Mucosa of rectum (tissue), 2 donors: ENCODE measurements around the gene SDK1.
A peak's percentile ranks its signal among the peaks of the same experiment; 100 is the strongest.

Source experiments
- H3K27ac ChIP-seq, 2 donors: one replicate each; pipeline ENCODE4 v1.7.0; 2013; ENCODE audit warnings: inconsistent platforms in 2 of 2, low read depth in 2 of 2, low read length in 2 of 2
- H3K27me3 ChIP-seq, 2 donors: one replicate each; pipeline ENCODE4 v1.7.0; 2013; ENCODE audit warnings: low read length in 2 of 2; ENCODE audit not compliant: control insufficient read depth in 2 of 2, insufficient read depth in 2 of 2
- H3K36me3 ChIP-seq, 2 donors: one replicate each; pipeline ENCODE4 v1.7.0; 2013; ENCODE audit warnings: low read length in 2 of 2; ENCODE audit not compliant: control insufficient read depth in 2 of 2, insufficient read depth in 2 of 2
- H3K4me1 ChIP-seq, 2 donors: one replicate each; pipeline ENCODE4 v1.7.0; 2013; ENCODE audit warnings: low read length in 2 of 2, mild to moderate bottlenecking in 1 of 2; ENCODE audit not compliant: control insufficient read depth in 2 of 2, insufficient read depth in 2 of 2
- H3K4me3 ChIP-seq, 2 donors: one replicate each; pipeline ENCODE4 v1.7.0; 2013; ENCODE audit warnings: low read length in 2 of 2
- H3K9ac ChIP-seq, 2 donors: one replicate each; pipeline ENCODE4 v1.7.0; 2013; ENCODE audit warnings: low read length in 2 of 2, low read depth in 1 of 2, mild to moderate bottlenecking in 1 of 2
- H3K9me3 ChIP-seq, 2 donors: one replicate each; pipeline ENCODE4 v1.7.0; 2013; ENCODE audit warnings: low read length in 2 of 2; ENCODE audit not compliant: control insufficient read depth in 2 of 2
- donor health status: healthy.
- donor health status: Normal muscosa, but diverticular disease.

SDK1 gene

DNA sequence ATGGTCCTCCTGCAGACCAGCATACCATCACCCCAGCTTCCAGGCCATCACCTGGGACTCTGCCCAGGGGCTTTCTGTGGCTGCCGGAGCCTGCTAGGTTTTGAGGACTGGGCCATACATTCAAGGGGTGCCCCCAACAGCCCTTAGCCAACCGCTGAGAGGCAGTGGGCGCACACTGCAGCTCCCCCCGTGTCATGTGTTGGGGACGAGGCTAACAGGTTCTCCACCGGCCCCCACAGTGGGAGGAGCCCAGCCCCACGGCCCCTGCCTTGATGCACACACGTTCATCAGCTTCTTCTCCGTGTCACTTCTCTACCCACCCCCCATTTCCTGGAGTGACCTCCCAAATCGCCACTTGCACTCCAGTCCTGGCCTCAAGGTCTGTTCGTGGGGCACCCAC lies 837.8 kb downstream of the SDK1 start:
- H3K4me3 ChIP-seq: no peak overlapping the region
- H3K27me3 ChIP-seq: no peaks in the 10 kb centered on the region
- H3K9ac ChIP-seq: no peak overlapping the region
- H3K9me3 ChIP-seq: no peaks in the 10 kb centered on the region
- no peak overlapping the region for H3K27ac ChIP-seq
- no peaks in the 10 kb centered on the region for H3K4me1 ChIP-seq
- no peaks in the 10 kb centered on the region for H3K36me3 ChIP-seq

GRCh38 chr7:4139656-4140625 lies 838.9 kb downstream of the SDK1 start:
- Histone ChIP-seq H3K9me3 (no peaks in the 10 kb centered on the region), H3K27me3 (no peaks in the 10 kb centered on the region), H3K4me3 (no peak overlapping the region), H3K36me3 (no peaks in the 10 kb centered on the region), H3K4me1 (peaks cover 0 to 5% of the 10 kb centered on the region in 2 donors), H3K9ac (no peak overlapping the region), H3K27ac (no peak overlapping the region)

DNA sequence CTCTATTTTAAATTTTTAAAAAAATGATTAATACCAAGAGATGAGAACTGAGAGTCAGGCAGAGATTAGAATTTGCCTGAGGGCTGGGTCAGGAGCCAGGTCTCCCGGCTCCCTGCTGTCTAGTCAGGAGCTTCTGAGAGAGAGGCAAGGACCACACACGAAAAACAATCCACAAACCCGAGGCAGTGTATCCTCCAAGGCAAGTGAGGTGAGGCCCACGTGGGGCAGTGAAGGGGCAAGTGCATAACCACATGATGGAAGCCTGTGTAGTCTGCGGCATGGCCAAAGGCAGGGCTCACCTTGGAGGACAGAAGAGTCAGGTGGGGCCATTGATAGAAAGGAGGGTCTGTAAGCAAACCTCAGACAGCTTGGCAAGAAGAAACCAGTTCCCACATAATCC lies 839.9 kb downstream of the SDK1 start:
- peaks cover 0 to 5% of the 10 kb centered on the region in 2 donors for H3K4me1 ChIP-seq
- H3K9me3 ChIP-seq: no peaks in the 10 kb centered on the region
- H3K9ac ChIP-seq: no peak overlapping the region
- no peak overlapping the region for H3K27ac ChIP-seq
- no peak overlapping the region for H3K4me3 ChIP-seq
- no peaks in the 10 kb centered on the region for H3K36me3 ChIP-seq
- no peaks in the 10 kb centered on the region for H3K27me3 ChIP-seq

- H3K36me3 ChIP-seq: no peaks in the 10 kb centered on the region
- no peak overlapping the region for H3K4me3 ChIP-seq
- H3K9ac ChIP-seq: no peak overlapping the region
- H3K27me3 ChIP-seq: no peaks in the 10 kb centered on the region
- peaks cover 0 to 5% of the 10 kb centered on the region in 2 donors for H3K4me1 ChIP-seq
- no peak overlapping the region for H3K27ac ChIP-seq
- no peaks in the 10 kb centered on the region for H3K9me3 ChIP-seq
Observed at GRCh38 chr7:4143006-4143405, 842.0 kb downstream of the SDK1 start.

- Histone ChIP-seq H3K36me3 (no peaks in the 10 kb centered on the region), H3K9ac (no peak overlapping the region), H3K9me3 (no peaks in the 10 kb centered on the region), H3K4me1 (peaks cover 0 to 5% of the 10 kb centered on the region in 2 donors), H3K4me3 (no peak overlapping the region), H3K27me3 (no peaks in the 10 kb centered on the region), H3K27ac (no peak overlapping the region)
Observed at GRCh38 chr7:4143511-4144171, 842.6 kb downstream of the SDK1 start.

- Histone ChIP-seq H3K9me3 (no peaks in the 10 kb centered on the region), H3K4me1 (peaks cover 0 to 5% of the 10 kb centered on the region in 2 donors), H3K27ac (no peak overlapping the region), H3K36me3 (no peaks in the 10 kb centered on the region), H3K27me3 (no peaks in the 10 kb centered on the region), H3K4me3 (peak overlapping the region in 1 of 2 donors; percentile 11), H3K9ac (no peak overlapping the region)
Observed at GRCh38 chr7:4144172-4144701, 843.2 kb downstream of the SDK1 start.

GRCh38 chr7:4144811-4145510 lies 843.9 kb downstream of the SDK1 start:
- no peak overlapping the region for H3K27ac ChIP-seq

DNA sequence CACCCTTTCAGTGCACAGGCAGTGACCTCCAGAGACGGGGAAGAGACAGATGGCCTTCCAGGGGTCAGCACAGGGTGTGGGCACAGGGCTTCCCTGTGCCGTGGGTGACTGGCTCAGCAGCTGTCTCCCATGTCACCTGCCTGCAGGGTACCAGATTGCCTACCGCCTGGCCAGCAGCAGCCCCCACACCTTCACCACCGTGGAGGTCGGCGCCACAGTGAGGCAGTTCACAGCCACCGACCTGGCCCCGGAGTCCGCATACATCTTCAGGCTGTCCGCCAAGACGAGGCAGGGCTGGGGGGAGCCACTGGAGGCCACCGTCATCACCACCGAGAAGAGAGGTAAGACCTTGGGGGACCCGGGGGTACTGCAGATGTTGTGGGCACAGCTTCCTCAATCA lies 844.5 kb downstream of the SDK1 start:
- H3K27ac ChIP-seq: no peak overlapping the region
- H3K4me3 ChIP-seq: no peak overlapping the region
- no peaks in the 10 kb centered on the region for H3K36me3 ChIP-seq
- H3K9ac ChIP-seq: no peak overlapping the region
- H3K4me1 ChIP-seq: peaks cover 0 to 5% of the 10 kb centered on the region in 2 donors
- no peaks in the 10 kb centered on the region for H3K9me3 ChIP-seq
- H3K27me3 ChIP-seq: no peaks in the 10 kb centered on the region

More at GRCh38 chr7:4144811-4145510, 843.9 kb downstream of the SDK1 start:
- Histone ChIP-seq H3K9ac (no peak overlapping the region), H3K27me3 (no peaks in the 10 kb centered on the region), H3K9me3 (no peaks in the 10 kb centered on the region), H3K36me3 (no peaks in the 10 kb centered on the region), H3K4me1 (peaks cover 0 to 5% of the 10 kb centered on the region in 2 donors), H3K4me3 (peak overlapping the region; percentile 11 to 13)

DNA sequence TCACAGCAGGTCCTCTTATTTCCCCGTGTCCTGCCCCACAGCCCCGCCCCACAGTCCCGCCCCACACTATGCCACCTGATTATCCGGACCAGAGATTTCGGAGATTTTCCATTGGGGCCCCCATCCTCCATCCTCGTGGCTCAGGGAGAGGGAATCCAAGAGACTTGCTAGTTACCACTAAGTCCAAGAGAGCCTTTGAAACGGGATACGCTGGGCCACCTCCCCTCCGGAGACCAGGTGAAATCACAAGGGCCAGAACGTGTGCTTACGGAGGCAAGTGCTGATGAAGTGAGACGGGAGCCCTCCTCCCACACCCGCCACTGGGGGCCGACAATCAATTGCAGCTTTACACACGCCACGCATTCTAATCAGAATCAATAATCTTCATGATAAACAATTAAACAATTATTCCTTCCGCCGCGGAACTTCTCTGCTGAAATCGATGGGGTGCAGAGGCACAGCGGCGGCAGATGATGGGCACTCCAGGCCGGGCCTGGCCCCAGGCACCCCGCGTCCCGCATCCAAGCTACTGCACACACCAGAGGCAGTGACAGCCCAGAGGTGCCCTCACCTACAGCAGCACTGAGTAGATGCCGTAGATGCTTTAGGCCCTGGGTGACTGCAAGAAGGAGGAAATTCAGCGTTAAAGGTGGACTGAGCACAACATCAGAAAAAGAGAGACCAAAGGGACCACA lies 847.0 kb downstream of the SDK1 start:
- no peak overlapping the region for H3K4me3 ChIP-seq
- no peaks in the 10 kb centered on the region for H3K9me3 ChIP-seq
- H3K27me3 ChIP-seq: no peaks in the 10 kb centered on the region
- peaks cover 0 to 5% of the 10 kb centered on the region in 2 donors for H3K4me1 ChIP-seq
- H3K27ac ChIP-seq: no peak overlapping the region
- no peak overlapping the region for H3K9ac ChIP-seq
- H3K36me3 ChIP-seq: no peaks in the 10 kb centered on the region
